Cerebellar cortex (tissue), 1 donor: ENCODE results near the gene CYFIP1.

ENCODE experiments used
- DNase-seq: peaks from one replicate; pipeline ENCODE4 v3.0.0-alpha.2; 2015; ENCODE audit warnings: low spot score

Gene CYFIP1

GRCh38 chr15:22889146-22889818, 90.9 kb downstream of the CYFIP1 start:
- no peak for DNase-seq

- no peak for DNase-seq
Measured at GRCh38 chr15:22888120-22888859, 91.9 kb downstream of the CYFIP1 start.

GRCh38 chr15:22887157-22887951, 92.8 kb downstream of the CYFIP1 start:
- DNase-seq, result no peak

GRCh38 chr15:22885120-22885519, 95.0 kb downstream of the CYFIP1 start:
- DNase-seq, result no peak

GRCh38 chr15:22884344-22884743, 95.8 kb downstream of the CYFIP1 start:
- peak; percentile 12 for DNase-seq

GRCh38 chr15:22883196-22883595, 97.0 kb downstream of the CYFIP1 start:
- no peak for DNase-seq

- DNase-seq, result no peak
Measured at GRCh38 chr15:22881739-22882440, 98.3 kb downstream of the CYFIP1 start.

GRCh38 chr15:22880981-22881738, 99.0 kb downstream of the CYFIP1 start:
- no peak for DNase-seq

- no peak for DNase-seq
Measured at GRCh38 chr15:22880068-22880980, 99.8 kb downstream of the CYFIP1 start.

- no peak for DNase-seq
Measured at GRCh38 chr15:22878103-22878502, 102.1 kb downstream of the CYFIP1 start.

GRCh38 chr15:22877607-22878006, 102.6 kb downstream of the CYFIP1 start:
- DNase-seq, result no peak

GRCh38 chr15:22877117-22877516, 103.1 kb downstream of the CYFIP1 start:
- DNase-seq, result no peak

- no peak for DNase-seq
Measured at GRCh38 chr15:22874966-22875365, 105.2 kb downstream of the CYFIP1 start.

GRCh38 chr15:22874256-22874655, 105.9 kb downstream of the CYFIP1 start:
- DNase-seq, result no peak

GRCh38 chr15:22873841-22874240, 106.3 kb downstream of the CYFIP1 start:
- no peak for DNase-seq

GRCh38 chr15:22872936-22873701, 107.0 kb downstream of the CYFIP1 start:
- DNase-seq, result no peak

GRCh38 chr15:22871481-22872086, 108.6 kb downstream of the CYFIP1 start:
- no peak for DNase-seq

GRCh38 chr15:22870865-22871264, 109.3 kb downstream of the CYFIP1 start:
- DNase-seq, result no peak

- DNase-seq, result no peak
Measured at GRCh38 chr15:22869856-22870255, 110.3 kb downstream of the CYFIP1 start.
